Measurements from ENCODE around the gene ASTN1.
A peak's percentile ranks its signal among the peaks of the same experiment; 100 is the strongest.

ASTN1 gene

GRCh38 chr1:176866011-176866714 lies 298.3 kb downstream of the ASTN1 start:
- no peak for DNase-seq

- DNase-seq, result no peak
Measured at GRCh38 chr1:176864211-176864610, 300.3 kb downstream of the ASTN1 start.

DNA sequence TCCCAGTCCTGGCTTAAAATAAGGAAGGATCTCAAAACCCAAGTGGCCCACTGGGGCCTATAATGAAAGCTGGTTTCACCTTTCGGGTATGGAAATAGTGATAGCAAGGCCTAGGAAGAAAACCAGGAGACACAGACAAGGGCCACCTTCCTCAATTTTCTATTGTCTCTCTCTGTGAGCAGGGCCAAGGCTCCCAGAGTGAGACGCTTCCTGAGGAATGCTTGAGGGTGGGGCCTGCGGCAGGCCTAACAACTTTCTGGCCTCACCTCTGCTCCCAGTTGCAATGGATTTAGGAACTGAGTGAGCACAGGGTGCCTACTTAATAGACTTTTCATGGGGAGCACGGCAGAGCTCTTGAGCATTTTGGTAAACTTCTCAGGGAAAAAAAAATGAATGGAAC lies 300.9 kb downstream of the ASTN1 start:
- DNase-seq, result no peak

- no peak for DNase-seq
Measured at GRCh38 chr1:176858433-176858916, 306.0 kb downstream of the ASTN1 start.

- DNase-seq, result no peak
Measured at GRCh38 chr1:176857632-176858031, 306.9 kb downstream of the ASTN1 start.

DNA sequence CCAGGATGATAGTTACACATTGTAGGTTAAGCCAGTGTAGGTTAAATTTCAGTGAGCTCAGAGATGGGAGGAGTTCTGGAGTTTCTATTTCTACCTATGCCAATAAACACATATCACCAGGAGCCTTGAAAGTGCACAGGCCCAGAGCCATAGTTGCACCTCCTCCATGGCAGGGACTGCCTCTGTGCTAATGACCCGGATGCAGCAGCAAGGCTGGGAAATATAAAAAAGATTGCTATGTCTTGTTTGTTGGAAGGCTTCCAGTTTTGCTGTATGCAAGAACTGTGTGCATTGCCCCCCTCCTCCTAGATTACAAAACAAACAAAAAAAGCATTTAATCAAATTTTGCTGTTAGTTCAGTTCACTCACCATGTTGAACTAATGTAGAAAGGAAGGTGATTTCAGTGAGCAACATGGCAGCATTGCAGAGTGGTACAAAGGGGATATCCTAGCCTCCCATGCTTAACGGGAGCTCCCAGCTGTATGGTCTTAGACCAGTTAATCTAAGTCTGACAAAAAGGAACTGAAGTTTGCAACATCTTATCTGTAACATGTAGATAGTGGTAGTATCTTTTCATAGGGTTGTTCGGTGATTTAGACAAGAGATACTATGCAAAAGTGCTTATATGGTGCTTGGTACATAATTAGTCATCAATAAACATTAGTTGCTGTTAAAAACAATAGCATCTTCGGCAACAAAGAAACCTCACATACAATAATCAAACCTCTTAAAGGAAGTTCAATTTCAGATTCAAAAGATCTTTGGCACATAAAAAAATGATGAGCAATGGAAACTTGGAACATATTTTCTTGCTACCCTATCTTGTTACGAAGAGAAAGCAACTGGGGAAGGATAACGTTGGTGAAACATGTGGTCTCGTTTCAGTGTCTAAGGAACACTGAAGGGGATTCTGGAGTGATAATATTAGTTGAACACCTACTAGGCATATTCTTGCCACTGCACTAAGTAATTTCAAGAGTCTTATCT lies 309.5 kb downstream of the ASTN1 start:
- no peak for DNase-seq

DNA sequence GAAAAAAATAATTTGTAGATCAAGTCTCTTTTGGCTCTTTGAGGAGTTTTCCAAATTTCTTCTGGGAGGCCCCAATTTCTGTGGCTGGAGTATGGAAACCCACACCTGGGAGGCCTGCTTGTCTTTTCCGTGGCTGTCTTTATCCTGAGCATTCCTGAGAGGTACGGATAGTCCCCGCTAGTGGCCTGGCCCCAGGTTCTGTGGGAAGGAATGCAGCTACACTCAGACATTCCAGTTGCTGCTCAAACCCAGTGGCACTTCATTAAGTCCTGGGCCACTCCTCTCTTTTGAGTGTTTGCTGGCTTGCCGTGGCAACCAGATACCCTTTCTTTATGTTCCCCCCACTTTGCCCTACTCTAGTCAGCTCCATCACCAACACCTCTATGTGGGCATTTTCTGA lies 310.4 kb downstream of the ASTN1 start:
- DNase-seq, result no peak

GRCh38 chr1:176853503-176853902 lies 311.0 kb downstream of the ASTN1 start:
- no peak for DNase-seq

- DNase-seq, result no peak
Measured at GRCh38 chr1:176852124-176852523, 312.4 kb downstream of the ASTN1 start.

DNA sequence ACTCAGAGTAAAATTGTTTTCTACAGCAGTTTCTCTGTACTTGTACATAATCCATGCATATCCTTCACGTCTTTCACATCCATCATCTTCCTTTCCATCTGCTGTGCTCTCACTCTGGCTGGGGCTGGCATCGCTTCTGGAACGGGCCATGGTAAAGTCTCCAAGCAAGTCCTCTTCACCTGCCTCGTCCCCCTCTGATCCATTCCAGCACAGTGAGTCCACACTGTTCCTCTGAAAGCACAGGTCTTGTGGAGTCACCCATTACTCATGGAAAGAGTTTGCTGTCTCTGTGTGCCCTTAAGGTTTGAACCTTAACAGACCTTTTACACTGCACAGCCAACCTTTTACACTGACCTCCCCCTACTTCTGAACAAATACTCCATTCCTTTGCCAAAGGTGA lies 313.6 kb downstream of the ASTN1 start:
- DNase-seq, result no peak

- DNase-seq, result no peak
Measured at GRCh38 chr1:176849281-176849680, 315.2 kb downstream of the ASTN1 start.

- no peak for DNase-seq
Measured at GRCh38 chr1:176847052-176847451, 317.5 kb downstream of the ASTN1 start.

DNA sequence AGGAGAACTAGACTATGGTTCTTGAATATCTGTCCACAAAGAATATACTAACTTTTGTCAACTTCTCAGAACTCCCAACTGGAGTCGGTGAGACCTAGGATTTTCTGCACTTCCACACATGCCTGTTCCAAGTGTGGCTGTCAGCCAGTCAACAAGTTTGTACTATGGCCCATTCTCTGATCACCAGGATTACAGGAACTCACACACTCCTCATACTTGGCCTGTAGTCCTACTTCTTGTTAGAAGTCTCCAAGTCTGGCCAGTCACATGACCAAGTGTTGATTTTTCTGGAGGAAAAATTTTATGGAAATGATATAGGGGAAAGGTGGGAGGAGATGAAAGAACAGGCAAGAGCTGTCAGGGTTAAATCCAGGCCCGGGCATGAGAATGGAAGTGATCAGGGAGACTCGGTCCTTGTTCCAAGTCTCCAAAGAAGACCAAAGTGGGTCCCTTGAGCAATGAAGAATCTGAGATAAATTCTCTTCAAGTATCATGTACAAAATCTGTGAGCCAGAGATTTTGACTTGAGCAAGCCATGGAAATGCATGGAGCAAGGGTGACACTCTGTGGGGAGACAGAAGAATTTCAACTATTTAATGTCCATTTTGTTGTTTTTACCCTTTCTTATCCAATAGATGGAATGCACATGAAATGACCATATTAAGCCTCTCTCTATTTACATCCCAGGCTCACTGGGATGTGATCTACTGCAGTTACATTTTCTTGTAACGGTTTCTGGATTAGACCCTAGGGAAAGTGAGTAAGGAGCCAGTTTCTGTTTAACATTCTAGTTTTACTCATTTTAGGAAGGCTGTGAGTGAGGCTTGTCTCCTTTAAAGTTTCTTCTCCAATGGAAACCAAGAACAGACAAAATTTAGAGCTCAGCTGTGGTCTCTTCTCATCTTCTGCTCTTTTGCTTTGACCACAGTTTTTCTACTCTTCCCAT lies 320.9 kb downstream of the ASTN1 start:
- peak in 2 of 3 donors; percentile 2 to 17 for DNase-seq

DNA sequence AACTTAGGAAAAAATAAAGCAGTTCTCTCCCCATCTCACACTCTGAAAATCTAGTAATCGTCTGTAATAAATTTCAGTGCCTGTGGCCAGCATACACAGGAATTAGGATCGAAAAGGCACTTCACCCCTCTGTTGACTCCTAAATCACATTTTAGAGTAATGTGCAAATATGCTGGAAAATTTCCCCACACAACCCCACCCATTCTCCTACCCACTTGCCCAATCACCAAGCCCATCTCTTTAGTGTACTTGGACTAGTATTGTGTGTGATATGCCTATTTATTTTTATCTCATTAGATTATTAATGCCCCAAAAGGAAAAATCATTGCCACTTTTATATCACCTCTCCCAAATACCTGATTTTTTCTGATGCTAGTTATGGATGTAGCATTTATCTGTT lies 323.3 kb downstream of the ASTN1 start:
- DNase-seq, result no peak

DNA sequence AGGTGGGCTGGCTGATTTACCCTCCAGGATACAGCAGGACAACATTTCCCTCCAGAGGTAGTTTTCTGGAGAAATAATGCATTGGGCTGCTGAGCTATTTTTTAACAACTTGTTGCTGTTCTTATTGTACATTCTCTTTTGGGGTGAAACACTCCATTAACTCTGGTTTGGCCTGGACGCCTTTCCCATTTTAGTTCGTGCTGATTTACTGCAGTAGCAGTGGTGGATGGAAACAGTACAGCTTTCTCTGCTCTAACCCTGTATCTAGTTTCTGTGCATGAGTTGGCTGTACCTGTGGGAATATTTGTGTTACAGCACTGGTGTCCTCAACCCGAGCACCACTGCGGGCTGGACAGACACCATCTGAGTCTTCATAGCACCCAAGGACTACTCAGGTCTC lies 325.3 kb downstream of the ASTN1 start:
- DNase-seq, result no peak

GRCh38 chr1:176838276-176838995 lies 326.1 kb downstream of the ASTN1 start:
- DNase-seq, result no peak

DNA sequence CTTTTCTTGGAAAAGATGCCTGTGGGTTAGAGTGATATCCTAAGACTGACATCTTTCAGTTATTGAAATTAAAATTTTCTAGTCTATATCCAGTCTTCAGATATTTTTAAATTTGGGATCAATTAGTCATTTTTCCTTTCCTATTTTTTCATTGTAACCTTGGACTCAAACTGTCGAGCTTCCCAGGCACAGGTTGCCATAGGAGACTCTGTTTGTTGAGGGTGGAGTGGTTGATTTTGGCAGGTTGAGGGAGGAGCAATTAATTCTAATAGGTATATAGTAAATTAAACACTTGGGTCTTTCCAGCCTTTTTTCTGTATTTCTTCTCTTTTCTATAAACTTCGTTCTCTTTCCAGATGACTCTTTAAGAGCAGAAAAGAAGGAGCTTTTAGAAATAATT lies 326.8 kb downstream of the ASTN1 start:
- no peak for DNase-seq

DNA sequence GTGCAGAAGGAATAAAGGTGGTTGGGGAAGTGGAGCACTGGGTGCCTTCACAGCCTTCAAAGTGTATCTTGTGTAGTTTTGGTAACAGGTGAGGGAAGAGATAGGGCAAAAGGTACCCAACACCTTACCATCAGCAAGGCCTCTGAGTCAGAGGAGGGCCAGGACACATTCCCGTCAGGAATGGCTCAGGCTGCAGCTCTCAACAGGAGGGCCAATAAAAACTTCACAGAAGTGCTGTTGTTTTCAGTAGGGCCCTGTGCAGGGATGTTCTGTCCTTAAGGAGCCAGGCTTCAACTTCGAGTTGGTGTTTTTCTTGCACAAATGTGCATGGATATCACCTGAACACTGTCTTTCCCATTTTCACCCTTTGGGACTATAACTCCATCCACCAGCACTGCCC lies 333.4 kb downstream of the ASTN1 start:
- no peak for DNase-seq

GRCh38 chr1:176829261-176829660 lies 335.3 kb downstream of the ASTN1 start:
- no peak for DNase-seq

DNA sequence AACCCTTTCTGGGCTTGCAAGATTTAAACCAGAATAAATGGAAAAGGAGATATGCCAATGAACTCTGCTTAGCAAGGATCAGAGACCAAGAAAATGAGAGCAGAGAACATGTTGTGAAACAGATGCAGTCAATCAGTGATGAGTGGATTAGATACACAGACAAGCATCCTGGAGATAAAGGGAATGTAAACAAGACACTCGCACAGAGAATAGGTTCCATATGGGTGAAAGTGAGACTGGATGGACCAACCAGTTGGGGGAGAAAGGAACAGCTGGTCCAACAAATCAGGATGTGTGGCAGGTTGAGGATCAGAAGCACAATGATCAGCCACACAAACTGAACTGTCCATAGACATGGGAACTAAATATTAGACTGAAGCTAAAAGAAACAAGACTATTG lies 338.2 kb downstream of the ASTN1 start:
- no peak for DNase-seq

GRCh38 chr1:176820391-176821031 lies 344.0 kb downstream of the ASTN1 start:
- no peak for DNase-seq

DNA sequence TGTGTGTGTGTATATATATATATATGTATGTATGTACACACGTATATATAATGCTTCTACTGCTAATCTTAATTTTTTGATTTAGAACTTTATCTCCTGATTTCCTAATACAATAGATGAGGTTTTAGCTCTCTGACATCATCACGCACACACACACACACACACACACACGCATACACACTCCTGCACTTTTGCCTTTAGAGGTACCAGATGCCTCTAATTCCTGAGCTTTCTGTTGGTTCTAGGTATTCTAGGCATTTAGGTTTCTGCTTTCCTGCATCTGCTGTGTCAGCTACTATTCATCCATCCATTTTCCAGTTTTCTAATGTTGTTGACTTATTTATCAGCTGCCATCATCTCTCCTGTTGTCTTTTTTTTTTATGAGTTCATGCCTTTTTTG lies 348.3 kb downstream of the ASTN1 start:
- DNase-seq, result no peak
